GM20000 (cell line): ENCODE measurements around the gene CCDC154.
"Not testable (repeated sequence)": the region's sequence is repeated elsewhere in the genome, so short reads cannot be mapped to it uniquely, and the experiment has no call there.

Source experiments
- DNase-seq: peaks from one replicate; pipeline ENCODE4 v3.0.0; 2012; ENCODE audit warnings: low spot score
- CTCF ChIP-seq: IDR thresholded peaks from 2 replicates; pipeline ENCODE4 v1.5.1; 2012; ENCODE audit warnings: mild to moderate bottlenecking, control low read depth; ENCODE audit errors: extremely low read depth, missing control alignments

CCDC154 gene

GRCh38 chr16:1470481-1471251 lies 26.3 kb upstream of the CCDC154 start:
- DNase-seq, result no peak
- no peak for TF ChIP-seq CTCF

GRCh38 chr16:1469693-1470201 lies 25.4 kb upstream of the CCDC154 start:
- TF ChIP-seq CTCF, result no peak
- no peak for DNase-seq

GRCh38 chr16:1469141-1469540 lies 24.8 kb upstream of the CCDC154 start:
- not testable (repeated sequence) for DNase-seq

GRCh38 chr16:1468426-1468810 lies 24.1 kb upstream of the CCDC154 start:
- no peak for TF ChIP-seq CTCF
- no peak for DNase-seq

- TF ChIP-seq CTCF, result no peak
- DNase-seq, result no peak
These were observed 22.7 kb upstream of the CCDC154 start for GRCh38 chr16:1466968-1467521.

- DNase-seq, result no peak
- no peak for TF ChIP-seq CTCF
These were observed 21.7 kb upstream of the CCDC154 start for GRCh38 chr16:1466054-1466453.

GRCh38 chr16:1465567-1465915 lies 21.2 kb upstream of the CCDC154 start:
- no peak for TF ChIP-seq CTCF
- DNase-seq, result no peak
